Naive B cell (primary cell): Measurements from ENCODE around the gene PREPL. TPM values are rescaled to one million over a fixed set of nuclear protein-coding genes. Genes with fewer than 3 reads are reported as not detected.
"Not testable (repeated sequence)": the region's sequence is repeated elsewhere in the genome, so short reads cannot be mapped to it uniquely, and the experiment has no call there.

Experiments used
- ATAC-seq, 2 donors: fragments of 150-1000 bp; cut with Tn5 transposase; 2 replicates each; pipeline ENCODE4 v1.10.0; 2021; ENCODE audit warnings: low read depth in 2 of 2, mild to moderate bottlenecking in 2 of 2, moderate library complexity in 2 of 2
- DNase-seq: peaks from one replicate; pipeline ENCODE4 v3.0.0; 2022
- H3K27ac Mint-ChIP-seq, 6 donors: one replicate each; pipeline ENCODE4 v1.8.0; 2020 to 2022; ENCODE audit warnings: mild to moderate bottlenecking in 6 of 6, mixed read lengths in 6 of 6, moderate library complexity in 5 of 6, inconsistent platforms in 2 of 6
- H3K27me3 Mint-ChIP-seq, 3 donors: one replicate each; pipeline ENCODE4 v1.8.0; 2021 to 2022; ENCODE audit warnings: mixed read lengths in 3 of 3, mild to moderate bottlenecking in 1 of 3
- H3K36me3 Mint-ChIP-seq, 2 donors: one replicate each; pipeline ENCODE4 v1.8.0; 2020 to 2022; ENCODE audit warnings: mixed read lengths in 2 of 2, inconsistent platforms in 1 of 2, mild to moderate bottlenecking in 1 of 2
- H3K4me1 Mint-ChIP-seq, 3 donors: one replicate each; pipeline ENCODE4 v1.8.0; 2020 to 2022; ENCODE audit warnings: mixed read lengths in 3 of 3, inconsistent platforms in 1 of 3, mild to moderate bottlenecking in 1 of 3, moderate library complexity in 1 of 3
- H3K4me3 Mint-ChIP-seq, 8 donors: one replicate each; pipeline ENCODE4 v1.8.0; 2020 to 2022; ENCODE audit warnings: mild to moderate bottlenecking in 8 of 8, mixed read lengths in 8 of 8, moderate library complexity in 8 of 8, inconsistent platforms in 2 of 8
- H3K9me3 Mint-ChIP-seq, 7 donors: one replicate each; pipeline ENCODE4 v1.8.0; 2020 to 2022; ENCODE audit warnings: mixed read lengths in 7 of 7, mild to moderate bottlenecking in 5 of 7, inconsistent platforms in 2 of 7, moderate library complexity in 1 of 7
- polyA plus RNA-seq, 6 donors: library from polyadenylated mRNA; unstranded; fragments of 300-500 nt; fragmentation: Illumina TruSeq; gene quantifications; one replicate each; pipeline ENCODE4 v1.2.3, GENCODE V29; 2021; ENCODE audit warnings: low read depth in 6 of 6

PREPL gene
- polyA plus RNA-seq, 6 donors from 2014 or later, result 13.0 to 22.1 (median 16.3) TPM

DNA sequence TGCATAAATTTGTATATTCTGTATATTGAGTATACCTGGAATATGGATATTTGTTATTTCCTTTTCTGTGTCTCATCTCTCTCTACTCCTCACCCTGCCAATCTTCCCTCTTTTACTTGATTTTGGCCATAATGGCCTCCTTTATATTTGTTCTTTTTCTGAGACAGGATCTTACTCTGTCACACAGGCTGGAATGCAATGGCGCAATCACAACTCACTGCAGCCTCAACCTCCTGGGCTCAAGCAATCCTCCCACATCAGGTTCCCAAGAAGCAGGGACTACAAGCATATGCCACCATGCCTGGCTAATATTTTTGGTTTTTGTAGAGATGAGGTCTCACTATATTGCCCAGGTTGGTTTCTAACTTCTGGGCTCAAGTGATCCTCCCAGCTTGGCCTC lies 30.5 kb downstream of the PREPL start:
- peaks cover 0 to 3% (median 0%) of the 10 kb centered on the region in 3 donors for H3K4me1 Mint-ChIP-seq
- DNase-seq (no peak), ATAC-seq (no peak)
- no peak overlapping the region for H3K4me3 Mint-ChIP-seq
- no peaks in the 10 kb centered on the region for H3K9me3 Mint-ChIP-seq
- H3K27me3 Mint-ChIP-seq, result no peaks in the 10 kb centered on the region
- H3K27ac Mint-ChIP-seq, result peak overlapping the region in 1 of 6 donors; percentile 74
- H3K36me3 Mint-ChIP-seq, result peaks cover 19 to 27% of the 10 kb centered on the region in 2 donors

GRCh38 chr2:44329343-44329742 lies 32.0 kb downstream of the PREPL start:
- ATAC-seq (no peak), DNase-seq (no peak)
- H3K27ac Mint-ChIP-seq, result no peak overlapping the region
- H3K4me1 Mint-ChIP-seq, result no peaks in the 10 kb centered on the region
- no peaks in the 10 kb centered on the region for H3K27me3 Mint-ChIP-seq
- no peaks in the 10 kb centered on the region for H3K9me3 Mint-ChIP-seq
- H3K36me3 Mint-ChIP-seq, result peaks cover 12 to 33% of the 10 kb centered on the region in 2 donors
- no peak overlapping the region for H3K4me3 Mint-ChIP-seq

DNA sequence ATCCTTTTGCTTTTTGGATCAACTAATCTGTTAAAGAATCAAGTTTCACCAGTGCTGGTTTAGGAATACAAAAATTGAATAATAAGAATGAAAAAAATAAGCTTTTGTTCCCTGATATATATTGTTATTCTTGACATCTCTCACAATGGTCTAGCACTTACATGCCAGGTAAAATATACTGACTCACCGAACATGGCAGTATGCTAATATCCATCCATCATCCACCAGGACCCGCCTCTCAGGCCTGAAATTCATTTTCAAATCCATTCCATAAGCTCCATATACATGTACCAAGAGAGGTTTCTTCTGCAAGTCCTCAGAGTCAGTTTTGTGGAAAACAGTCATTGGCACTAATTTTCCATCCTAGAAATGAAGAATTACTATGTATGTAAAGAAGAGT lies 32.5 kb downstream of the PREPL start:
- Mint-ChIP-seq H3K36me3 (peaks cover 18 to 33% of the 10 kb centered on the region in 2 donors), H3K9me3 (no peaks in the 10 kb centered on the region), H3K4me1 (no peaks in the 10 kb centered on the region), H3K27me3 (no peaks in the 10 kb centered on the region), H3K27ac (no peak overlapping the region), H3K4me3 (no peak overlapping the region)
- ATAC-seq (no peak), DNase-seq (no peak)

DNA sequence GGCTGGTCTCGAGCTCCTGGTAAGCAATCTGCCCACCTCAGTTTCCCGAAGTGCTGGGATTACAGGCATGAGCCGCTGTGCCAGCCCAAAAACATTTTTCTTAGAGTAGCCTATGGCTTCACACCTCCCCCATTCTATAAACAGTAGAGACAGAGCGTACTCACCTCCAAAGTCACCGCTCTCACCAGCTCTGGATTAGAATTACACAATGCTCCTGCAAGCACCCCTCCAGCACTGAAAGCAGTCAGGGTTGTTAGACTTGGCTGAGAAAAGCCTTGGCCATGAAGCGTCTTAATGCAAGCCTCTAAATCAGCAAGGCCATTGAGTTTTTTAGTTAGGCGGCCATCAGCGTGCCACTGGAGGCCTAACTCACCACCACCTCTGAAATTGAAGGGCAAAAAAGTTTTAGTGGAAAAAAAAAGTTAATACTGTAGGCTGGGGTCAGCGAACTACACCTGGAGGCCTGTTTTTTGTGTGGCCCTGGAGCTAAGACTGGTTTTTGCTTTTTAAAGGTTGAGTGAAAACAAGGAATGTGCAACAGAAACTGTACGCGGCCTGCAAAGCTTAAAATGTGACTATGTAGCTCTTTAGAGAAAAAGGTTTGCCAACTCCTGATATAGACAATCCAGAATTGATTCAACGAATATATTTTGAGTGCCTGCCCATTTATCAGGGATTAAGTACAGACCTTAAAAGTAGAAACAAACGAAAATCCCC lies 34.6 kb downstream of the PREPL start:
- no peak overlapping the region for H3K27ac Mint-ChIP-seq

DNA sequence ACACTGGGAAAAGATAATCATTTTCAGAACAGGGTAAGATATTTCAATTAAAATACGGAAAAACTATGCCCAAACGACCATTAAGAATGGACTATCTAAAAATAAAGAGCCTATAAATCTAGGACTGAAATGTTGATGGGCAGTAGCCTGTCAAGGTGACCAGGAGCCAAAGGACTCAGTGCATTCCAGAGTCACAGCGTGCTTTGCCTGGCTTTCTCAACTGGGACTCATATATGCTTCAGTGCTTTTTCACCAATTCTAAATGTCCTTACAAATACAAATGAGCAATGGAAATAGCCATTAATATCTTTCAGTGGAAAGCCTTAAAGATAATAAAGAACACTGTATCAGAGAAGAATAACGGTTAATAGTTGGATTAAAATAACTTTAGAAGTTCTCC lies 35.4 kb downstream of the PREPL start:
- Mint-ChIP-seq H3K4me1 (no peaks in the 10 kb centered on the region), H3K36me3 (peaks cover 31 to 42% of the 10 kb centered on the region in 2 donors), H3K27me3 (no peaks in the 10 kb centered on the region), H3K4me3 (no peak overlapping the region), H3K27ac (no peak overlapping the region), H3K9me3 (no peaks in the 10 kb centered on the region)
- DNase-seq, result no peak
- no peak for ATAC-seq

More for the DNA sequence above, 34.6 kb downstream of the PREPL start:
- H3K27me3 Mint-ChIP-seq, result no peaks in the 10 kb centered on the region
- ATAC-seq, result no peak
- no peaks in the 10 kb centered on the region for H3K9me3 Mint-ChIP-seq
- H3K4me3 Mint-ChIP-seq, result no peak overlapping the region
- H3K4me1 Mint-ChIP-seq, result no peaks in the 10 kb centered on the region
- no peak for DNase-seq
- peaks cover 29 to 40% of the 10 kb centered on the region in 2 donors for H3K36me3 Mint-ChIP-seq

DNA sequence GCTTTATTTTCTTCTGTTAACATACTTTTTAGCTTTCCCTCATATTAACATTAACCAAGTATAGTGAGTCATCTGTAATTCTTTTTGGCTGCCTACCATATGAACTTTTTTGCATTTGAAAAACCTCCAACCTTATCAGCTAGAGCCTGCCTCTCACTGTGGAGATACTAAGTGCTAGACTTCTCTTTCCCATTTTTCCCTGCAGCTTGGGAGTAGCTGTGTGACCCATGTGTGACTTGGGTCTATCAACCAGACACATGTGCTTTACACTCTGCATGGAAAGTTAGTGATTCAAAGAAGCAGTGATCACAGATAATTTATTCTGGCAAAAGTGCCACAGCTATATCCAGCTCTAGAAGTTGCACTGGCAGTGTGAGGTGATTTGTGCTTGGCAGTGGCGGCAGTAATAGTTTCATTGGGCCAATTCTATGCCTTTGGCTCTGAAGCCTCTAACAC lies 36.3 kb downstream of the PREPL start:
- ATAC-seq, result no peak
- Mint-ChIP-seq H3K4me3 (no peak overlapping the region), H3K27ac (peak overlapping the region in 1 of 6 donors; percentile 89), H3K27me3 (no peaks in the 10 kb centered on the region), H3K4me1 (no peaks in the 10 kb centered on the region), H3K36me3 (peaks cover 35 to 42% of the 10 kb centered on the region in 2 donors), H3K9me3 (no peaks in the 10 kb centered on the region)
- DNase-seq, result no peak

DNA sequence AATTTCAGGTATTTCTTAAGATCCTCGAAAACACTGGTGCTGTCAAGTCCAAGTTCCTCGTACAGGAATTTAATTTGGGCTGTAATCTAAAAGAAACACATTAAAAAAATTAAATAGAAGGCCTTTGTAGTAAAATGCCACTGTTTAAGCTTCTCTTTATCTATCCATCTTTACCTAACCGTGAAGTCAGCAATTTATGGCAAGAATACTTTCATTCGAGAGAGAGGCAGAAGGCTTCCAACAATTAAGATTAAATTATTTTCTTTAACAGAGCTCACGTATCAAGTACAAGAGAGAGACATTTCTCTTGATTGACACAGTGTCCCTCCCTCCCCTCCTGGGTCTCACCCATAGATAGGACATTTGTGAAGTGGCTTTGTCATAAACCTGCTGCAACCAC lies 39.9 kb downstream of the PREPL start:
- no peak overlapping the region for H3K4me3 Mint-ChIP-seq

DNA sequence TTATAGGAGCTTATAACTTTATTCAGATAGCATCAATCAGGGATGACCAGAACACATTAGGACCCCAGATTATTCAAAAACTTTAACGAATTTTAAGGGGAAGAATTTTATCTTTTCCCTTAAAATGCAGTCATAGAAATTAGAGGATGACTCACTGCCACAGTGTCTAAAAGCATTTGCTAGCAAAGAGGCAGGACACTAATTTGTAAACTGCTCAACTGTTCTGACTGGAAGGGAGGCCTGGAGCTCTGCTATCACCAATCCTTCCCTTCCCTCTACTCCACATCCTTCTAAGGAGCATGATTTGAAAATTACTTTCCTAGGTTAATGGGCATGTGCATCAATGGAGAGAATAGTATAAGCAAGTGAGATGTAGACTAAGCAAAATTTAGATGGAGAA lies 40.5 kb downstream of the PREPL start:
- ATAC-seq, result no peak
- peaks cover 0 to 1% (median 0%) of the 10 kb centered on the region in 7 donors for H3K9me3 Mint-ChIP-seq
- H3K36me3 Mint-ChIP-seq, result peaks cover 32 to 39% of the 10 kb centered on the region in 2 donors
- H3K4me3 Mint-ChIP-seq, result no peak overlapping the region
- no peaks in the 10 kb centered on the region for H3K27me3 Mint-ChIP-seq
- DNase-seq, result no peak
- H3K4me1 Mint-ChIP-seq, result no peaks in the 10 kb centered on the region
- no peak overlapping the region for H3K27ac Mint-ChIP-seq

More for the DNA sequence above, 39.9 kb downstream of the PREPL start:
- Mint-ChIP-seq H3K36me3 (peaks cover 27 to 33% of the 10 kb centered on the region in 2 donors), H3K9me3 (no peaks in the 10 kb centered on the region), H3K4me1 (no peaks in the 10 kb centered on the region), H3K27ac (no peak overlapping the region), H3K27me3 (no peaks in the 10 kb centered on the region)
- no peak for DNase-seq
- ATAC-seq, result no peak

DNA sequence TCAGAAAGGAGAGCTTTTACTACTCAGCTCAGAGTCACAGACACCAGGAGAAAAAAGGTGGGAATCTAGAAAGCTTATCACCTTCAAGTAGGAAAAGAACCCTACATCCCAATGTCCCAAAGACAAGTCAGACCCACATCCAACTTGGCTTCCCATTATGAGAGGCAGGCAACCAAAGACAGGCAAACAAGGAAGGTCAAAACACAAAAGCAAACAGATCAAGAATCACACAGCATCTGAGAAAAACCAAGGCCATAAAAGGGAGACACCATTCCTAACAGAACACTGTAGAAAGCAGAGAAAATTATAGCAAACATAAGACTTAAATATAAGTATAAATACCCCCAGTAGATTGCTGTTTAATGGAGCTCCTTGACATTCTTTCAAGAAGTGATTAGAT lies 45.3 kb downstream of the PREPL start:
- Mint-ChIP-seq H3K27ac (peak overlapping the region in 3 of 6 donors; percentile 3 to 7 (median 3)), H3K36me3 (peaks cover 38 to 62% of the 10 kb centered on the region in 2 donors), H3K27me3 (no peaks in the 10 kb centered on the region), H3K4me3 (no peak overlapping the region), H3K9me3 (peaks cover 4 to 25% (median 15%) of the 10 kb centered on the region in 7 donors), H3K4me1 (no peaks in the 10 kb centered on the region)
- DNase-seq (no peak), ATAC-seq (no peak)

DNA sequence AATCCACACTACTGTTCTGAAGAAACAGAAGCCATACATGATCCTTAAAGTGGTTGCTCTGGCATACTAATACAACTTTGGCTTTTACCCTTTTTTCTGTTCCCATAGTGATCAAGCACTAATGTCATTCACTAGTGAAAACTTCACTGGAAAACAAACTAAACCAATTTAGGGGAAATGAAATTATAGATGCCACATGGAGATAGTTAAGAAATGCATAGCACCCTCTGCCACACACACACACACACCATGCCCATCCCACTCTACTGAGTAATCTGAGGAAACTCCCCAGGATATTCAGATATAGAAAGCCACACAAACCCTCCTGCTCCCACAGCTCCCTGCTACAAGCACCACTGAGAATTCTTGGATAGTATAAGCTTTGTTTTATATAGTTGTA lies 46.9 kb downstream of the PREPL start:
- Mint-ChIP-seq H3K4me1 (no peaks in the 10 kb centered on the region), H3K27ac (no peak overlapping the region), H3K27me3 (no peaks in the 10 kb centered on the region), H3K36me3 (peaks cover 41 to 62% of the 10 kb centered on the region in 2 donors), H3K4me3 (no peak overlapping the region), H3K9me3 (peaks cover 5 to 39% (median 28%) of the 10 kb centered on the region in 7 donors)
- no peak for ATAC-seq
- DNase-seq, result no peak

GRCh38 chr2:44310287-44310686 lies 51.0 kb downstream of the PREPL start:
- Mint-ChIP-seq H3K9me3 (peaks cover 10 to 49% (median 35%) of the 10 kb centered on the region in 7 donors), H3K4me3 (no peak overlapping the region), H3K27me3 (no peaks in the 10 kb centered on the region), H3K27ac (no peak overlapping the region), H3K4me1 (no peaks in the 10 kb centered on the region), H3K36me3 (peaks cover 34 to 53% of the 10 kb centered on the region in 2 donors)
- DNase-seq (no peak), ATAC-seq (no peak)

- Mint-ChIP-seq H3K36me3 (peaks cover 15 to 20% of the 10 kb centered on the region in 2 donors), H3K27ac (peak overlapping the region in 1 of 6 donors; percentile 41), H3K9me3 (peaks cover 6 to 34% (median 21%) of the 10 kb centered on the region in 7 donors), H3K4me3 (peak overlapping the region in 1 of 8 donors; percentile 3), H3K4me1 (no peaks in the 10 kb centered on the region), H3K27me3 (no peaks in the 10 kb centered on the region)
- no peak for DNase-seq
- no peak for ATAC-seq
Observed at GRCh38 chr2:44305882-44306281, 55.4 kb downstream of the PREPL start.

DNA sequence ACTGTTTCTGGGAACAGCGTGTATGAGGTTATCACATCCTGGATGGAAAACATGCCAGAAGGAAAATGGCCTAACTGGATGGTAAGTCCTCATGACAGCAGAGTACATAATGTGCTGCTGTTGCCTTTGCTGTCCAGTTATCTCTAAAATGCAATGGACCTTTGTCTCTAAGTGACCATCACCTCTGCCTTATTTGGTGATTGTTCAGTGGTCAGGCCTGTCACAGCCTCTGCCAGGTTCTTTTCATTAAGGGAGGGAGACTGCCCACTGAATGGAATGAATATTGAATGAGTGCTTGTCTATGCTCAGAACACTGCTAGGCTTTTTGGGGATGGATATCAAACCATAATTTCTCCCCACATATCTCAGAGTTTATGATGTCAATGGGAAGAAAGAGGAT lies 57.0 kb downstream of the PREPL start:
- DNase-seq (no peak), ATAC-seq (no peak)
- no peak overlapping the region for H3K27ac Mint-ChIP-seq
- H3K4me3 Mint-ChIP-seq, result no peak overlapping the region
- peaks cover 12 to 14% of the 10 kb centered on the region in 2 donors for H3K36me3 Mint-ChIP-seq
- peaks cover 4 to 19% (median 8%) of the 10 kb centered on the region in 7 donors for H3K9me3 Mint-ChIP-seq
- no peaks in the 10 kb centered on the region for H3K27me3 Mint-ChIP-seq
- H3K4me1 Mint-ChIP-seq, result no peaks in the 10 kb centered on the region

DNA sequence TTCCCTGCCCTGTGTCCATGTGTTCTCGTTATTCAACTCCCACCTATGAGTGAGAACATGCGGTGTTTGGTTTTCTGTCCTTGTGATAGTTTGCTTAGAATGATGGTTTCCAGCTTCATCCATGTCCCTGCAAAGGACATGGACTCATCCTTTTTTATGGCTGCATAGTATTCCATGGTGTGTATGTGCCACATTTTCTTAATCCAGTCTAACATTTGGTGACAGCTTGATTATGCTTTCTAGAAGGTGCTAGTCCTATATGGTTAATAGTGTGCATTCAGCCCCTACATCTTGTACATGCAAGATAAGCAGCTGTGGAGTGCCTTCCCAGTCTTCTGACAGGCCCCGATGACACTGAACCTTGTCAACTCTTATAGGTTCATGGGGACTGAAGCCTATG lies 57.5 kb downstream of the PREPL start:
- Mint-ChIP-seq H3K9me3 (peaks cover 0 to 15% (median 5%) of the 10 kb centered on the region in 7 donors), H3K36me3 (peaks cover 7 to 11% of the 10 kb centered on the region in 2 donors)
- not testable (repeated sequence) for ATAC-seq, H3K27ac Mint-ChIP-seq, DNase-seq, H3K27me3 Mint-ChIP-seq, H3K4me1 Mint-ChIP-seq, H3K4me3 Mint-ChIP-seq
